ENCODE measurements around the gene PRR18. TPM values are rescaled to one million over a fixed set of nuclear protein-coding genes. Genes with fewer than 3 reads are reported as not detected.

PRR18 gene
- total and polyA plus RNA-seq, 2 of the 8 experiments (the other 6 are each of a cell fraction or from before 2014, with no cell fraction given) = 0.08 to 0.19 TPM

- TF ChIP-seq SAP30 (IDR thresholded peaks at IDR 0.05; ENCODE audit: insufficient read depth, insufficient replicate concordance, low read length) (no peak), YY1 (IDR thresholded peaks at IDR 0.05; ENCODE audit: low read depth, low read length) (no peak), POLR2A (IDR thresholded peaks at IDR 0.05; ENCODE audit: control extremely low read depth in 1 of 2, low read depth in 2 of 2, low read length in 2 of 2) (no peak)
These were observed 33.3 kb downstream of the PRR18 start (continued) for GRCh38 chr6:166274739-166275370.

Measured in H1 (cell line).